ENCODE results near the gene SPOCK2.

The SPOCK2 gene

DNA sequence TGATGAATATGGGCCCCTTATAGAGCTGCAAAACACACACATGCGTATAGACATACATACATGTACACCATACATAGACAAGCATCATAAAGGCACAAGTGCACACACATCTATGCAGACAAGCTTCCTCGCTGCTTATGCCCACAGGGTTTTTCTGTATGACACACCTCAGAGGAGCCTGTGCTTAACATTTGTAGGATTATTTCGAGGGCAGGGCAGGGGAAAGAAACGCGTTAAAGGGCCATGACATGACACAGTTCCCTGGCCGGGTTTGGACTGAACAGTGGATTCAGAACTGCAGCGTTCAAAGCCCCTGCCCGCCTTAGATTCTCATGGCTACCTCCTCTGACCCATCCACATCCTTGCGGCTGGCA lies 79.3 kb downstream of the SPOCK2 start:
- DNase-seq (ENCODE audit: low spot score), result no peak
